ENCODE data around the gene USP31. TPM values are rescaled to one million over a fixed set of nuclear protein-coding genes. Genes with fewer than 3 reads are reported as not detected.

USP31 gene
- total and polyA plus RNA-seq, 2 of the 13 experiments (the other 11 are each of a cell fraction or from before 2014, with no cell fraction given) = 22.5 to 23.3 TPM

GRCh38 chr16:23174622-23175021, 25.4 kb upstream of the USP31 start:
- no peak for FAIRE-seq
- WGBS (ENCODE audit: low lambda C conversion rate) = 50% methylated on average over 2 of the region's 2 CpGs
- H3K9ac ChIP-seq (ENCODE audit: insufficient read depth, low read depth, low read length) = no peak overlapping the region
- no peak overlapping the region for H3K27ac ChIP-seq (ENCODE audit: extremely low read length, insufficient read depth, low read length)
- no peak overlapping the region for H3K4me2 ChIP-seq (ENCODE audit: low read depth, low read length)
- no peaks in the 10 kb centered on the region for H4K20me1 ChIP-seq (ENCODE audit: insufficient read depth, low read length)
- H3K4me3 ChIP-seq (replicated peaks in 1 of 3; ENCODE audit: insufficient read depth in 1 of 3, low read depth in 2 of 3, low read length in 3 of 3) = no peak overlapping the region
- intact Hi-C loops (cut with micrococcal nuclease; ENCODE audit: unreplicated experiment) = no loop called here
- no peaks in the 10 kb centered on the region for H3K9me3 ChIP-seq (ENCODE audit: low read length)
- no peak for DNase-seq (ENCODE audit: low spot score)
- H2AFZ ChIP-seq (ENCODE audit: low read length) = no peak overlapping the region
- no peaks in the 10 kb centered on the region for H3K4me1 ChIP-seq (ENCODE audit: insufficient read depth, low read length)
- peak; percentile 35; the same call in 1 of the 3 replicates for ATAC-seq
- H3K27me3 ChIP-seq (ENCODE audit: control insufficient read depth in 1 of 2, insufficient read depth in 2 of 2, low read length in 2 of 2) = peaks cover 0 to 10% of the 10 kb centered on the region in 2 experiments; a peak in 2 of 5 replicates
- CTCF ChIA-PET (ENCODE audit: low intra/inter-chr PET ratio, low total read pairs) = no interaction called here
- no peaks in the 10 kb centered on the region for H3K79me2 ChIP-seq (ENCODE audit: insufficient read depth, low read length)
- POLR2A ChIA-PET = no interaction called here
- no TSS peak for BruUV-seq (replicated peaks)
- no peaks in the 10 kb centered on the region for H3K36me3 ChIP-seq (replicated peaks in 1 of 2; ENCODE audit: control insufficient read depth in 1 of 2, insufficient read depth in 2 of 2, low read length in 2 of 2)
- in situ Hi-C loops (cut with HindIII; ENCODE audit: extremely low pct_ligation_motif_present, low pct_unique_long_range_greater_than_20kb) = no loop called here
- TF ChIP-seq ZNF788 (CRISPR knock-in tag; IDR thresholded peaks at IDR 0.05; ENCODE audit: borderline replicate concordance) (no peak), HDAC2 (CRISPR knock-in tag; IDR thresholded peaks at IDR 0.05) (0 out of 2 replicates have a peak, but pooled peaks have one; percentile 42), NR2C2 (CRISPR knock-in tag; IDR thresholded peaks at IDR 0.05; ENCODE audit: borderline replicate concordance) (no peak), CBFB (CRISPR knock-in tag; IDR thresholded peaks at IDR 0.05) (no peak), ZFX (CRISPR knock-in tag; IDR thresholded peaks at IDR 0.05; ENCODE audit: low read depth) (no peak), E2F5 (CRISPR knock-in tag; conservative IDR thresholded peaks at IDR 0.05) (no peak), USF2 (IDR thresholded peaks at IDR 0.05; ENCODE audit: low read depth, low read length) (no peak), USF2 (CRISPR knock-in tag; IDR thresholded peaks at IDR 0.05; ENCODE audit: borderline replicate concordance) (no peak), ZNF235 (CRISPR knock-in tag; IDR thresholded peaks at IDR 0.05; ENCODE audit: borderline replicate concordance) (no peak), HMG20A (CRISPR knock-in tag; IDR thresholded peaks at IDR 0.05; ENCODE audit: borderline replicate concordance) (no peak)
- TF ChIP-seq, protein P1, sequence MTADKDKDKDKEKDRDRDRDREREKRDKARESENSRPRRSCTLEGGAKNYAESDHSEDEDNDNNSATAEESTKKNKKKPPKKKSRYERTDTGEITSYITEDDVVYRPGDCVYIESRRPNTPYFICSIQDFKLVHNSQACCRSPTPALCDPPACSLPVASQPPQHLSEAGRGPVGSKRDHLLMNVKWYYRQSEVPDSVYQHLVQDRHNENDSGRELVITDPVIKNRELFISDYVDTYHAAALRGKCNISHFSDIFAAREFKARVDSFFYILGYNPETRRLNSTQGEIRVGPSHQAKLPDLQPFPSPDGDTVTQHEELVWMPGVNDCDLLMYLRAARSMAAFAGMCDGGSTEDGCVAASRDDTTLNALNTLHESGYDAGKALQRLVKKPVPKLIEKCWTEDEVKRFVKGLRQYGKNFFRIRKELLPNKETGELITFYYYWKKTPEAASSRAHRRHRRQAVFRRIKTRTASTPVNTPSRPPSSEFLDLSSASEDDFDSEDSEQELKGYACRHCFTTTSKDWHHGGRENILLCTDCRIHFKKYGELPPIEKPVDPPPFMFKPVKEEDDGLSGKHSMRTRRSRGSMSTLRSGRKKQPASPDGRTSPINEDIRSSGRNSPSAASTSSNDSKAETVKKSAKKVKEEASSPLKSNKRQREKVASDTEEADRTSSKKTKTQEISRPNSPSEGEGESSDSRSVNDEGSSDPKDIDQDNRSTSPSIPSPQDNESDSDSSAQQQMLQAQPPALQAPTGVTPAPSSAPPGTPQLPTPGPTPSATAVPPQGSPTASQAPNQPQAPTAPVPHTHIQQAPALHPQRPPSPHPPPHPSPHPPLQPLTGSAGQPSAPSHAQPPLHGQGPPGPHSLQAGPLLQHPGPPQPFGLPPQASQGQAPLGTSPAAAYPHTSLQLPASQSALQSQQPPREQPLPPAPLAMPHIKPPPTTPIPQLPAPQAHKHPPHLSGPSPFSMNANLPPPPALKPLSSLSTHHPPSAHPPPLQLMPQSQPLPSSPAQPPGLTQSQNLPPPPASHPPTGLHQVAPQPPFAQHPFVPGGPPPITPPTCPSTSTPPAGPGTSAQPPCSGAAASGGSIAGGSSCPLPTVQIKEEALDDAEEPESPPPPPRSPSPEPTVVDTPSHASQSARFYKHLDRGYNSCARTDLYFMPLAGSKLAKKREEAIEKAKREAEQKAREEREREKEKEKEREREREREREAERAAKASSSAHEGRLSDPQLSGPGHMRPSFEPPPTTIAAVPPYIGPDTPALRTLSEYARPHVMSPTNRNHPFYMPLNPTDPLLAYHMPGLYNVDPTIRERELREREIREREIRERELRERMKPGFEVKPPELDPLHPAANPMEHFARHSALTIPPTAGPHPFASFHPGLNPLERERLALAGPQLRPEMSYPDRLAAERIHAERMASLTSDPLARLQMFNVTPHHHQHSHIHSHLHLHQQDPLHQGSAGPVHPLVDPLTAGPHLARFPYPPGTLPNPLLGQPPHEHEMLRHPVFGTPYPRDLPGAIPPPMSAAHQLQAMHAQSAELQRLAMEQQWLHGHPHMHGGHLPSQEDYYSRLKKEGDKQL (CRISPR knock-in tag; IDR thresholded peaks at IDR 0.05; ENCODE audit: low read depth) = no peak

Data from HepG2 (cell line).